ENCODE measurements around the gene ARV1.
A peak's percentile ranks its signal among the peaks of the same experiment; 100 is the strongest.

ARV1 gene

DNA sequence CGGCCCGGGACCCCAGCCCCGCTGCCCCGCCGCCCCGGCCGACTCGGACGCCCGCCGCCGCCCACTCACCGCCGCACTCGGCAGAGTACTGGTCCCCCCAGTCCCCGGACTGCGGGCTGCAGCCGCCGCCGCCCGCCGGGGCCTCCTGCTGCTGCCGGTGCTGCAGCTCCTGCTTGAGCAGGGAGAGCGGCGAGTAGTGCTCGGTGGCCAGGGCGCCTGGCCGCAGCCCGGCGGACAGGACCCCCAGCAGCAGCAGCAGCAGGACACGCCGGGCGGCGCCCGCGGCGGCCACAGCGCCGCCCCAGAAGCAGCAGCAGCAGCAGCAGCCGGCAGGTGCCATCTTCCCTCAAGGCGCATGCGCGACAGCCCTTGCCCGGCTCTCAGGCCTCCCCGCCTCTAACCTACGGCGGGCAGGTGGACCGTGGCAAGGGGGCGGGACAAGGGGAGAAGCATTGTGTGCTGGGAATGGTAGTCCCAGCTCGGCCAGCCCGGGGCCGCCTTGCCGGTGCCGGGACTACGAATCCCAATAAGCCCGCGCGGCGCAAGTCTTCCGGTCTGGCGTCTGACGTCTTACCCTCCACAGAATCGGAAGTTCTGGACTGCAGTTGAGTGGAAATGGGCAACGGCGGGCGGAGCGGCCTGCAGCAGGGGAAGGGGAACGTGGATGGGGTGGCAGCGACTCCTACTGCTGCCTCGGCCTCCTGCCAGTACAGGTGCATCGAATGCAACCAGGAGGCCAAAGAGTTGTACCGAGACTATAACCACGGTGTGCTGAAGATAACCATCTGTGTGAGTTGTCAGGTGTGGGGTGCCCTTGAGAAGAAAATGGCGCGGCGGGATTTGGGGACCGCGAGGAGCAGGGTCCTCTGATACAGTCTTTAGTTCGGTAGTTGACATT, at the start of gene ARV1, which contains the start of gene TTC13:
Gene ARV1 (plus strand): TSS at position 604 of the 898 bp plus-strand sequence. CDS start 12 bp downstream, at position 616.
Gene TTC13 (minus strand): TSS at position 371 of the 898 bp plus-strand sequence. CDS start 31 bp downstream, at position 340.
- Histone ChIP-seq H3K4me1 (ENCODE audit: low read length) (peaks cover 17% of the 10 kb centered on the region), H3K4me3 (ENCODE audit: low read length) (peak within 1 kb of the TSS; percentile 84)

DNA sequence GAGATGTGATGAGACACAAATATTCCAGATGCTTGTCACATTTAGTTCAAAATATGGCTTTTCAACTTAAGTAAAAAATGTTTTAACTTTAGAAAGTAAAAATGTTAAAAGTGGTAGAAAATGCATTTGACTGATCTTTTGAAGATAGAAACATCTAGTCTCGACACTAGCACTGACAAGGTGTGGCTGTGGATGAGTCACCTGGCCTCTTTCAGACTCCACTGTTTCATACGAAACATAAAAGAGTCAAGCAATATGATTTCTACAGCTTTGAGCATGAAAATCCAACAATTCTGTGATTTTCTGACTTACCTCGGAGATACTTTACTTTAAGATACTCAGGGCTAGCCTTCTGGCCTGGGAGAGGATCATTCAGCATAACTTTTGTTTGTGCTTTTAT, 47.9 kb upstream of the ARV1 start:
- TF ChIP-seq, protein P1, sequence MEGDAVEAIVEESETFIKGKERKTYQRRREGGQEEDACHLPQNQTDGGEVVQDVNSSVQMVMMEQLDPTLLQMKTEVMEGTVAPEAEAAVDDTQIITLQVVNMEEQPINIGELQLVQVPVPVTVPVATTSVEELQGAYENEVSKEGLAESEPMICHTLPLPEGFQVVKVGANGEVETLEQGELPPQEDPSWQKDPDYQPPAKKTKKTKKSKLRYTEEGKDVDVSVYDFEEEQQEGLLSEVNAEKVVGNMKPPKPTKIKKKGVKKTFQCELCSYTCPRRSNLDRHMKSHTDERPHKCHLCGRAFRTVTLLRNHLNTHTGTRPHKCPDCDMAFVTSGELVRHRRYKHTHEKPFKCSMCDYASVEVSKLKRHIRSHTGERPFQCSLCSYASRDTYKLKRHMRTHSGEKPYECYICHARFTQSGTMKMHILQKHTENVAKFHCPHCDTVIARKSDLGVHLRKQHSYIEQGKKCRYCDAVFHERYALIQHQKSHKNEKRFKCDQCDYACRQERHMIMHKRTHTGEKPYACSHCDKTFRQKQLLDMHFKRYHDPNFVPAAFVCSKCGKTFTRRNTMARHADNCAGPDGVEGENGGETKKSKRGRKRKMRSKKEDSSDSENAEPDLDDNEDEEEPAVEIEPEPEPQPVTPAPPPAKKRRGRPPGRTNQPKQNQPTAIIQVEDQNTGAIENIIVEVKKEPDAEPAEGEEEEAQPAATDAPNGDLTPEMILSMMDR (IDR thresholded peaks at IDR 0.05; ENCODE audit: low read depth, low read length), result no peak
- no peak for TF ChIP-seq EZH2phosphoT487 (IDR thresholded peaks at IDR 0.05; ENCODE audit: low read depth)

More for the DNA sequence above, at the start of gene ARV1, which contains the start of gene TTC13:
- no peaks in the 10 kb centered on the region for H3K9me3 ChIP-seq (ENCODE audit: insufficient read depth, low read length)
- H4K20me1 ChIP-seq (ENCODE audit: insufficient read depth, low read length), result no peaks in the 10 kb centered on the region
- H3K79me2 ChIP-seq (ENCODE audit: low read length), result peaks cover 71% of the 10 kb centered on the region
- no peak for TF ChIP-seq EZH2phosphoT487 (IDR thresholded peaks at IDR 0.05; ENCODE audit: low read depth)
- TF ChIP-seq, protein P1 (IDR thresholded peaks at IDR 0.05; ENCODE audit: low read depth, low read length), result peak; percentile 68
- H2AFZ ChIP-seq (ENCODE audit: low read depth, low read length), result peak within 1 kb of the TSS; percentile 50
- peaks cover 12% of the 10 kb centered on the region for H3K36me3 ChIP-seq (replicated peaks; ENCODE audit: low read depth, low read length)
- peak within 1 kb of the TSS; percentile 82 for H3K9ac ChIP-seq (ENCODE audit: low read length)
- H3K27me3 ChIP-seq (ENCODE audit: low read depth, low read length), result no peaks in the 10 kb centered on the region
- H3K4me2 ChIP-seq (ENCODE audit: low read length), result peak within 1 kb of the TSS; percentile 90
- H3K27ac ChIP-seq (ENCODE audit: low read length), result peak within 1 kb of the TSS; percentile 40

DNA sequence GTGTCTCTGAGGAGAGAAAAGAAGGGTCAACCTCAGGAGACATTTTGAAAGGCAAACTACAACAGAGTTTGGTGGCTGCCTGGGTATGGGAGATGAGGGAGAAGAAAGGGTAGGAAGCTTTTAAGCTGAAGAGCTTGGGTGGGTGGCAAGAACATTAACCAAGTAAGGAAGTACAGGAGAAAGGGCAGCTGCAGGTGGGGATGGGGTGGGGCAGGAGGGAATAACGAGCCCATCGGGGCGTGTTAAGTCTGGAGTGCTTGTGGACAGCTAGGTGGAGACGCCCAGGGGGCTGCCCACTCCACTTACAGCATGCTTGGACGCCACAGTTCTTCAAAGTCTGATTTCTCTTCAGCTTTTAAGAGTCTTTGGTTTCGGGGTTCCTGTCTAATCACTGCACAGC, 43.0 kb upstream of the ARV1 start:
- no peaks in the 10 kb centered on the region for H3K79me2 ChIP-seq (ENCODE audit: low read length)
- H2AFZ ChIP-seq (ENCODE audit: low read depth, low read length), result no peak overlapping the region
- no peak overlapping the region for H3K4me3 ChIP-seq (ENCODE audit: low read length)
- no peak overlapping the region for H3K27ac ChIP-seq (ENCODE audit: low read length)
- H3K27me3 ChIP-seq (ENCODE audit: low read depth, low read length), result no peaks in the 10 kb centered on the region
- TF ChIP-seq, protein P1 (IDR thresholded peaks at IDR 0.05; ENCODE audit: low read depth, low read length), result no peak
- TF ChIP-seq EZH2phosphoT487 (IDR thresholded peaks at IDR 0.05; ENCODE audit: low read depth), result no peak
- H3K36me3 ChIP-seq (replicated peaks; ENCODE audit: low read depth, low read length), result peaks cover 13% of the 10 kb centered on the region
- no peaks in the 10 kb centered on the region for H3K4me1 ChIP-seq (ENCODE audit: low read length)
- H3K9ac ChIP-seq (ENCODE audit: low read length), result no peak overlapping the region
- H4K20me1 ChIP-seq (ENCODE audit: insufficient read depth, low read length), result no peaks in the 10 kb centered on the region
- H3K4me2 ChIP-seq (ENCODE audit: low read length), result no peak overlapping the region
- no peaks in the 10 kb centered on the region for H3K9me3 ChIP-seq (ENCODE audit: insufficient read depth, low read length)

More for the DNA sequence above, 47.9 kb upstream of the ARV1 start:
- H3K9ac ChIP-seq (ENCODE audit: low read length), result no peak overlapping the region
- H4K20me1 ChIP-seq (ENCODE audit: insufficient read depth, low read length), result no peaks in the 10 kb centered on the region
- peaks cover 32% of the 10 kb centered on the region for H3K36me3 ChIP-seq (replicated peaks; ENCODE audit: low read depth, low read length)
- no peak overlapping the region for H2AFZ ChIP-seq (ENCODE audit: low read depth, low read length)
- H3K27ac ChIP-seq (ENCODE audit: low read length), result no peak overlapping the region
- H3K27me3 ChIP-seq (ENCODE audit: low read depth, low read length), result no peaks in the 10 kb centered on the region
- H3K79me2 ChIP-seq (ENCODE audit: low read length), result no peaks in the 10 kb centered on the region
- H3K4me1 ChIP-seq (ENCODE audit: low read length), result no peaks in the 10 kb centered on the region
- no peak overlapping the region for H3K4me3 ChIP-seq (ENCODE audit: low read length)
- H3K4me2 ChIP-seq (ENCODE audit: low read length), result no peak overlapping the region
- H3K9me3 ChIP-seq (ENCODE audit: insufficient read depth, low read length), result no peaks in the 10 kb centered on the region

DNA sequence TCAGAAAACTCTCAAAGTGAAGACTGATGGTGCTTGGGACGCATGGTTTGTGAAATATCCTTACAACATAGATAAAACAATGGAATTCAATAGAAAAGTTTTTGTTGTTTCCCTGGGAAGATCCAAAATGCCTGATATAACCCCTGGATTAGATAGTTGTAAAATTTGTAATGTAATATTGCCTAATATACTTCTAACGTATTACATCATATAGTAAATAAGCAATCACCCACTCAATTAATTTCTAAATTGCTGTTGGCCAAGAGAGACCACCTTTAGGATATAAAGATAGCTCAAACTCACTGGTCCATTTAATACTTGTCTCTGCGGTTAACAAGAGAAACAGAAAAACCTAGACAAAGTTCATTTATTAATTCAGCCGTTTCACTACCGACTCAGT, 42.4 kb upstream of the ARV1 start:
- Histone ChIP-seq H3K9me3 (ENCODE audit: insufficient read depth, low read length) (no peaks in the 10 kb centered on the region), H2AFZ (ENCODE audit: low read depth, low read length) (no peak overlapping the region), H3K27me3 (ENCODE audit: low read depth, low read length) (no peaks in the 10 kb centered on the region), H3K27ac (ENCODE audit: low read length) (no peak overlapping the region), H3K4me2 (ENCODE audit: low read length) (no peak overlapping the region), H3K79me2 (ENCODE audit: low read length) (no peaks in the 10 kb centered on the region), H3K4me3 (ENCODE audit: low read length) (no peak overlapping the region), H3K9ac (ENCODE audit: low read length) (no peak overlapping the region), H3K36me3 (replicated peaks; ENCODE audit: low read depth, low read length) (peaks cover 8% of the 10 kb centered on the region), H3K4me1 (ENCODE audit: low read length) (no peaks in the 10 kb centered on the region), H4K20me1 (ENCODE audit: insufficient read depth, low read length) (no peaks in the 10 kb centered on the region)
- TF ChIP-seq, protein P1 (IDR thresholded peaks at IDR 0.05; ENCODE audit: low read depth, low read length), result no peak
- no peak for TF ChIP-seq EZH2phosphoT487 (IDR thresholded peaks at IDR 0.05; ENCODE audit: low read depth)

Data from OCI-LY3 (cell line).